ENCODE results near the gene KNSTRN.

DNA sequence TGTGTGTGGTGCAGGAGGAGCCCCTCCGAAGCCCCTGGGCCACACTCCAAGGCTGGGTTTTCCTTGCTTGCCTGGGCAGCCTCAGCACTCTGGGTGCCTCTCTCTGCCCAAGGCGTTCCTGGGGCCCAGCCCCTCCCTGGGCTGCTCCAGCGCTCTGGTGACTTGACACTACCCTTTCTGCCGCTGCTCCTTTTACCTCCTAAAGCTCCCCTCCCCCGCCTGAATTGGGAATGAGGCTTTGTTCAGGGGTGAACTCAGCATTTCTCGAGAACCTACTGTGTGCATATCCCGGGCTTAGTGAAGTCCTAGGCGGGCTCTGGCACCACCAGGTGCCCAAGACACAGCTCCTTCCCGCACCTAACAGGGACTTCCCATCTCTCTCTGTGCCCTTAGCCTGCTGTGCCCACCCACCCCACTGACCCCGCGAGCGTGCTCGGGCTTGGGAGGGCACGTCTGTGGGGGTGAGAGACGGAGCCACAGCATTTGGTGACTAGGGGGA, 57.0 kb downstream of the KNSTRN start:
- TF ChIP-seq, protein P1, sequence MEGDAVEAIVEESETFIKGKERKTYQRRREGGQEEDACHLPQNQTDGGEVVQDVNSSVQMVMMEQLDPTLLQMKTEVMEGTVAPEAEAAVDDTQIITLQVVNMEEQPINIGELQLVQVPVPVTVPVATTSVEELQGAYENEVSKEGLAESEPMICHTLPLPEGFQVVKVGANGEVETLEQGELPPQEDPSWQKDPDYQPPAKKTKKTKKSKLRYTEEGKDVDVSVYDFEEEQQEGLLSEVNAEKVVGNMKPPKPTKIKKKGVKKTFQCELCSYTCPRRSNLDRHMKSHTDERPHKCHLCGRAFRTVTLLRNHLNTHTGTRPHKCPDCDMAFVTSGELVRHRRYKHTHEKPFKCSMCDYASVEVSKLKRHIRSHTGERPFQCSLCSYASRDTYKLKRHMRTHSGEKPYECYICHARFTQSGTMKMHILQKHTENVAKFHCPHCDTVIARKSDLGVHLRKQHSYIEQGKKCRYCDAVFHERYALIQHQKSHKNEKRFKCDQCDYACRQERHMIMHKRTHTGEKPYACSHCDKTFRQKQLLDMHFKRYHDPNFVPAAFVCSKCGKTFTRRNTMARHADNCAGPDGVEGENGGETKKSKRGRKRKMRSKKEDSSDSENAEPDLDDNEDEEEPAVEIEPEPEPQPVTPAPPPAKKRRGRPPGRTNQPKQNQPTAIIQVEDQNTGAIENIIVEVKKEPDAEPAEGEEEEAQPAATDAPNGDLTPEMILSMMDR (IDR thresholded peaks at IDR 0.05), result no peak
- TF ChIP-seq POLR2AphosphoS5 (IDR thresholded peaks at IDR 0.05), result no peak
